Heart left ventricle (tissue), 16 donors: ENCODE measurements around the gene CCNJL. TPM values are rescaled to one million over a fixed set of nuclear protein-coding genes. Genes with fewer than 3 reads are reported as not detected.

ENCODE experiments used
- ATAC-seq, 4 donors: fragments of 200-7000 bp; cut with Tn5 transposase; one replicate each; pipeline ENCODE4 v1.9.1; 2020 to 2022; ENCODE audit warnings: moderate library complexity in 4 of 4, mild to moderate bottlenecking in 3 of 4, moderate number of reproducible peaks in 1 of 4
- DNase-seq, 5 donors: peaks; one replicate each; pipeline ENCODE4 v3.0.0-alpha.2; 2020
- H3K27ac ChIP-seq, 12 donors: fragments of 200-600 bp; sonication (generic) in 4 of 12; one replicate each; pipeline versions ENCODE4 v1.5.0 to v1.8.0; 2016 to 2022; ENCODE audit warnings: mild to moderate bottlenecking in 2 of 12
- H3K27me3 ChIP-seq, 9 donors: fragments of 200-600 bp; sonication (generic) in 2 of 9; one replicate each; pipeline versions ENCODE4 v1.5.1 to v1.8.0; 2016 to 2022; ENCODE audit warnings: mild to moderate bottlenecking in 3 of 9
- H3K36me3 ChIP-seq, 9 donors: fragments of 200-600 bp; sonication (generic) in 2 of 9; one replicate each; pipeline versions ENCODE4 v1.5.0 to v1.8.0; 2018 to 2022; ENCODE audit warnings: mild to moderate bottlenecking in 2 of 9
- H3K4me1 ChIP-seq, 12 donors: fragments of 200-600 bp; sonication (generic) in 4 of 12; one replicate each; pipeline versions ENCODE4 v1.5.0 to v1.8.0; 2016 to 2022; ENCODE audit warnings: mild to moderate bottlenecking in 3 of 12
- H3K4me3 ChIP-seq, 12 donors: fragments of 200-600 bp; sonication (generic) in 4 of 12; one replicate each; pipeline versions ENCODE4 v1.5.0 to v1.8.0; 2017 to 2022; ENCODE audit warnings: mild to moderate bottlenecking in 9 of 12, moderate library complexity in 4 of 12
- H3K9me3 ChIP-seq, 12 donors: fragments of 200-600 bp; sonication (generic) in 4 of 12; one replicate each; pipeline versions ENCODE4 v1.5.0 to v1.8.0; 2016 to 2022; ENCODE audit warnings: mild to moderate bottlenecking in 1 of 12
- CTCF ChIP-seq, 12 donors: fragments of 200-600 bp; sonication (generic) in 4 of 12; IDR thresholded peaks; one replicate each; pipeline versions ENCODE4 v1.5.0 to v1.8.0; 2018 to 2022; ENCODE audit warnings: antibody characterized with exemption in 12 of 12, mild to moderate bottlenecking in 5 of 12
- POLR2A ChIP-seq, 2 donors: fragments of 450-650 bp; IDR thresholded peaks; one replicate each; pipeline ENCODE4 v1.6.1; 2017; ENCODE audit warnings: antibody characterized with exemption in 2 of 2, mild to moderate bottlenecking in 2 of 2, moderate library complexity in 2 of 2
- WGBS, 4 donors: extraction: QIAGEN DNeasy Blood & Tissue Kit in 2 of 4; methylation state at CpG; one replicate each; pipeline versions ENCODE4 v1.1.5 to v1.1.7; 2013 to 2018; 5-methylcytosine and 5-hydroxymethylcytosine counted together
- intact Hi-C, 10 donors: fragments of 100-400 bp; cut with DNase I; formaldehyde crosslinking; loops; one replicate each; pipeline versions ENCODE4 v1.11.1 to v1.14.2; 2022
- polyA plus RNA-seq, 2 donors: library from polyadenylated mRNA; stranded (reverse); fragments of 200-250 nt; gene quantifications; one replicate each; pipeline ENCODE4 v1.2.3, GENCODE V29; 2013
- total RNA-seq, 9 donors: library from RNA; depleted of rRNA in 2 of 9; stranded (reverse); fragments of >200 nt in 2 of 9; fragmentation: NEBNext Ultra II Directional in 3 of 9; extraction: Animal tissue kit (Norgen Biotek cat#: 25700) in 3 of 9; gene quantifications; one replicate each; pipeline versions ENCODE4 v1.1.0 to v1.2.4, GENCODE V29; 2016 to 2023
- donor health status: ischemic (EF 13 %, LVEDD 7.1; RV severe dilation, severe dysfunction).
- donor health status: healthy with polysubstance abuse.
- donor health status: DM: no; HTN: yes; CAD: no.
- donor health status: DM: no; HTN: no; CAD: no.
- donor health status: ischemic (EF 25% LVEDD 6.9; RV normal size, moderate dysfunction).
- donor health status: ischemic (EF 25% LVEDD 5.7; RV mildly dilated, moderate dysfunction).
- donor health status: healthy.
- donor health status: DM: yes; HTN: yes; CAD: no.
- donor health status: ischemic (EF 35%, LVEDD 5.7; RV mildly dilated, moderate dysfunction).
- donor health status: nonischemic (EF 11% LVEDD 7.7; RV severe dilation, severe dysfunction).
- donor health status: DM: yes; HTN: yes; CAD: no.
- donor health status: PGD.
- donor health status: ischemic (EF 29% LVEDD 5.4; RV normal size, mild dysfunction).
- donor health status: nonischemic (EF 23%, LVEDD 6.1; RV moderate dilation, normal function).

CCNJL gene
- total and polyA plus RNA-seq, 11 donors = 3.5 to 12.4 (median 7.2) TPM

GRCh38 chr5:160259341-160259740 is 53.0 kb downstream of the CCNJL start:
- no peak for TF ChIP-seq CTCF (IDR thresholded peaks at IDR 0.05)
- TF ChIP-seq POLR2A (IDR thresholded peaks at IDR 0.05) = no peak
- Histone ChIP-seq H3K4me3 (no peak overlapping the region), H3K4me1 (peaks cover 0 to 32% (median 23%) of the 10 kb centered on the region in 12 donors), H3K36me3 (peaks cover 0 to 36% (median 6%) of the 10 kb centered on the region in 9 donors), H3K27ac (no peak overlapping the region), H3K9me3 (no peaks in the 10 kb centered on the region), H3K27me3 (no peaks in the 10 kb centered on the region)
- intact Hi-C loops = no loop called here
- DNase-seq (no peak), ATAC-seq (no peak)
- 89 to 95% (median 93%) methylated on average over 7 of the region's 7 CpGs for WGBS, 4 donors

- WGBS, 4 donors = 93 to 96% (median 95%) methylated on average over 6 of the region's 6 CpGs
Measured at GRCh38 chr5:160254706-160255105, 57.7 kb downstream of the CCNJL start.

GRCh38 chr5:160253441-160253840 is 58.9 kb downstream of the CCNJL start:
- Histone ChIP-seq H3K27me3 (no peaks in the 10 kb centered on the region), H3K36me3 (peaks cover 0 to 46% (median 32%) of the 10 kb centered on the region in 9 donors), H3K4me3 (no peak overlapping the region), H3K27ac (no peak overlapping the region), H3K4me1 (no peaks in the 10 kb centered on the region), H3K9me3 (no peaks in the 10 kb centered on the region)
- 81 to 91% (median 89%) methylated on average over 13 to 17 of the region's 17 CpGs for WGBS, 4 donors
- intact Hi-C loops = no loop called here
- ATAC-seq = peak in 1 of 4 donors; percentile 21
- TF ChIP-seq CTCF (IDR thresholded peaks at IDR 0.05) = no peak
- TF ChIP-seq POLR2A (IDR thresholded peaks at IDR 0.05) = no peak
- no peak for DNase-seq

More at GRCh38 chr5:160254706-160255105, 57.7 kb downstream of the CCNJL start:
- TF ChIP-seq POLR2A (IDR thresholded peaks at IDR 0.05) (no peak), CTCF (IDR thresholded peaks at IDR 0.05) (no peak)
- Histone ChIP-seq H3K27me3 (no peaks in the 10 kb centered on the region), H3K4me1 (no peaks in the 10 kb centered on the region), H3K36me3 (peaks cover 0 to 58% (median 32%) of the 10 kb centered on the region in 9 donors), H3K4me3 (no peak overlapping the region), H3K27ac (no peak overlapping the region), H3K9me3 (no peaks in the 10 kb centered on the region)
- intact Hi-C loops = no loop called here
- DNase-seq = no peak
- ATAC-seq = no peak

GRCh38 chr5:160252916-160253315 is 59.4 kb downstream of the CCNJL start:
- H3K36me3 ChIP-seq = peaks cover 0 to 45% (median 32%) of the 10 kb centered on the region in 9 donors
- no peak overlapping the region for H3K27ac ChIP-seq
- intact Hi-C loops = no loop called here
- H3K27me3 ChIP-seq = no peaks in the 10 kb centered on the region
- no peaks in the 10 kb centered on the region for H3K9me3 ChIP-seq
- TF ChIP-seq CTCF (IDR thresholded peaks at IDR 0.05) (no peak), POLR2A (IDR thresholded peaks at IDR 0.05) (no peak)
- peaks cover 0 to 2% (median 0%) of the 10 kb centered on the region in 12 donors for H3K4me1 ChIP-seq
- no peak for ATAC-seq
- DNase-seq = no peak
- 92 to 95% (median 93%) methylated on average over 9 of the region's 9 CpGs for WGBS, 4 donors
- no peak overlapping the region for H3K4me3 ChIP-seq
